ENCODE data around the gene PABPC1L.

DNA sequence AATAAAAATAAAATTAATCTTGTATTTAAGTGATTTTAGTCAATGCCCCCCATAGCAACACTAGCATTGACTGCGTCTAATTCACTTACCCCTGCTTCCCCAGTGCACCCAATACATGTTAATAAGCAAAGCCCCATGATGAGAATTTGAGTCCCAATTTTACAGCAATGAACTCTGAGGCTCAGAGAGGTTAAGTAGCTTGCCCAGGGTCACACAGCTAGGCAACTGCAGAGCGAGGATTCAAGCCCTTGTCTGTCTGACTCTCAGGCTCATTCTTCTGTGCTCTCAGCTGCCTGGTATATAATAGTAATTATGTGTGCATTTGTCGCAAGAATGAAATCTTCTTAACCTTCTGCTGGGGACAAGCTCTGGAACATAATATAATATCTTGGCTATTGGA lies 8.5 kb downstream of the PABPC1L start:
- TF ChIP-seq, protein P1, sequence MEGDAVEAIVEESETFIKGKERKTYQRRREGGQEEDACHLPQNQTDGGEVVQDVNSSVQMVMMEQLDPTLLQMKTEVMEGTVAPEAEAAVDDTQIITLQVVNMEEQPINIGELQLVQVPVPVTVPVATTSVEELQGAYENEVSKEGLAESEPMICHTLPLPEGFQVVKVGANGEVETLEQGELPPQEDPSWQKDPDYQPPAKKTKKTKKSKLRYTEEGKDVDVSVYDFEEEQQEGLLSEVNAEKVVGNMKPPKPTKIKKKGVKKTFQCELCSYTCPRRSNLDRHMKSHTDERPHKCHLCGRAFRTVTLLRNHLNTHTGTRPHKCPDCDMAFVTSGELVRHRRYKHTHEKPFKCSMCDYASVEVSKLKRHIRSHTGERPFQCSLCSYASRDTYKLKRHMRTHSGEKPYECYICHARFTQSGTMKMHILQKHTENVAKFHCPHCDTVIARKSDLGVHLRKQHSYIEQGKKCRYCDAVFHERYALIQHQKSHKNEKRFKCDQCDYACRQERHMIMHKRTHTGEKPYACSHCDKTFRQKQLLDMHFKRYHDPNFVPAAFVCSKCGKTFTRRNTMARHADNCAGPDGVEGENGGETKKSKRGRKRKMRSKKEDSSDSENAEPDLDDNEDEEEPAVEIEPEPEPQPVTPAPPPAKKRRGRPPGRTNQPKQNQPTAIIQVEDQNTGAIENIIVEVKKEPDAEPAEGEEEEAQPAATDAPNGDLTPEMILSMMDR (IDR thresholded peaks at IDR 0.05), result no peak
- no peak for TF ChIP-seq POLR2A (IDR thresholded peaks at IDR 0.05; ENCODE audit: low read depth)
- no peak for TF ChIP-seq EP300 (IDR thresholded peaks at IDR 0.05)
- no peak for TF ChIP-seq POLR2AphosphoS5 (IDR thresholded peaks at IDR 0.05)
